ENCODE results near the gene IGFBPL1.

The IGFBPL1 gene

GRCh38 chr9:38375572-38375963 is 48.7 kb downstream of the IGFBPL1 start:
- DNase-seq = no peak

GRCh38 chr9:38374847-38375571 is 49.2 kb downstream of the IGFBPL1 start:
- no peak for DNase-seq

GRCh38 chr9:38373679-38374078 is 50.6 kb downstream of the IGFBPL1 start:
- DNase-seq = no peak

DNA sequence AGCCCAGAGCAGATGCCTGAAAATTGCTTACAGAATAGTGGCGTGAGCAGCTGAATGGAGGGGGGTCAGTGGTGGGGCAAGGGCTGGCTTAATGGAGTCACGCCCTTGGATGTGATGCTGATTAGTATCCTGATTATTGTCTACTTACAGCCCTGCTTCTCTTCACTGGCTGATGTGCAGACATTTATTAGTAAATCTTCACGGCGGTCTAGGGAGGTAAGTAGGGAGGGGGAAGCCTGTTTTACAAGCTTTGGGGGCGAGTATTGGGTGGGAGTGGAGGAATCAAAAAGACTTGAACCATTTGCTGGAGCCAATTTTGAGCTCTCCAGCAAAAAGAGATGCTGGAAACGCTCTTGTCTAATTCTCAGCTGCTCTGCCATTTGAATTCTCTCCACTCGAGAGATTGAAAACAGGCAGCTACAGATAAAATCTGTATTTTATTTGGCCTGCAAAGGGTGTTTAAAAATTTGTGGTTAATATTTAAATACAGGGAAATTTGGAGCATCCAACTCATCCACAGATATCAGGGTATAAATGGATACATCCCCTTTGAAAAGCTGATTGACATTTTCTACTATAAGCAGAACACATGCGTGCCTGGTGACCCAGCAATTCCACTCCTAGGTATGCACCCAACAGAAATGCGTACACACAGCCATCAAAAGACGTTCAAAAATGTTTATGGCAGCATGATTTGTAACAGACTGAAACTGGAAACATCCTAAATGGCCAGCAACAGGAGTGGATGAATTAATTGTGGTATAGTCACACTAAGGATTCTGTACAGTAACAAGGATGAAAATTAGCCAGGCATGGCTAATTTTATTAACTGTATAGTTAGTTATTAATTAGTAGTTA is 51.3 kb downstream of the IGFBPL1 start:
- DNase-seq = no peak

DNA sequence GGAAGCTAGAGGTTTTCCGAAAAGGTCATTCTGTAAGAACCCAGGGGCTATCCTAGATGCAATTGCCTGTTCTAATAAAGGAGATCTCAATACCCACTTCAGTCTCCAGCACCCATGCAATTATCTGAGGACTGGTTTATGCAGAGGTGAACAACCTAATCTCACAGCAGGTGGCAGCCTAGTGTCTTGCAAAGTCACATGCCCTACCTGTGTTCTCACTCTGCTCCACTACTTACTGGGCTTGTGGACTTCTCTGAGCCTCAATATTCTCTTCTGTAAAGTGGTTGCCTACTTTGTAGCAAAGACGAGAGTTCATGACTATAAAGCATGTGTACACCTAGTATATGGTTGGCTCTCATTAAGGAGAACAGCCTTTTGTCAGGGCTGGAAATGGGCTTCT is 52.8 kb downstream of the IGFBPL1 start:
- no peak for DNase-seq

- DNase-seq = no peak
Observed at GRCh38 chr9:38370176-38370575, 54.1 kb downstream of the IGFBPL1 start.

GRCh38 chr9:38368731-38369130 is 55.5 kb downstream of the IGFBPL1 start:
- no peak for DNase-seq

GRCh38 chr9:38367898-38368297 is 56.4 kb downstream of the IGFBPL1 start:
- no peak for DNase-seq

GRCh38 chr9:38363589-38363925 is 60.7 kb downstream of the IGFBPL1 start:
- no peak for DNase-seq

GRCh38 chr9:38362852-38363588 is 61.2 kb downstream of the IGFBPL1 start:
- no peak for DNase-seq

- DNase-seq = no peak
Observed at GRCh38 chr9:38361473-38361850, 62.8 kb downstream of the IGFBPL1 start.

DNA sequence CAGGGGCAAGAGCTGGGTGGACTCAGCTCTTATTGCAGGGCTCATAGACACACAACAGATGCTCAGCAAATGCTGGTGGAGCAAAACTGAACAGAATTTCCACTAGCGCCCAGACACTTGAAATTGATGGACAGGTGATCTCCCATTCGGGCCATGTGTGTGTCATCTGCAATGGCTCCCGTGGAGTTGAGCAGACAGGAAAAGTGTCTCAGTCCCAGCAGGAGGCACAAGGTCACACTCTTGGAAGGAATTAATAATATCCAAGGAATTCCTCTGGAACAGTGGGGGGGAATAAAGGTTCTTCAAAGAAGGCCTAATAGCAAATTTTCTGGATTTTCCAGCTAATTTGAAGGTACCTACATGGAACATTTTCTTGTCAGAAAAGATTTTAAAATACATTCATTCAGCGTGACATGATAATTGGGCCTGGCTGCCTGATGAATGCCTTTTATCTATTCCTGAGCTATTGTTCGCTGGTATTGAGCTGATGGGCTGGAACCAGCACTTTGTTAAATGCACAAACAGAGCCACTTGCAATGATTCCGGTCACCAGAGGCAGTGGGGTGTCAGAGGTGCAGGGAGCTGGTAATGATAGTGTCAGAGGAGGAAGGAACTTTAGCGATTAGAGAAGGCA is 63.3 kb downstream of the IGFBPL1 start:
- DNase-seq = no peak

GRCh38 chr9:38359689-38360385 is 64.4 kb downstream of the IGFBPL1 start:
- no peak for DNase-seq

DNA sequence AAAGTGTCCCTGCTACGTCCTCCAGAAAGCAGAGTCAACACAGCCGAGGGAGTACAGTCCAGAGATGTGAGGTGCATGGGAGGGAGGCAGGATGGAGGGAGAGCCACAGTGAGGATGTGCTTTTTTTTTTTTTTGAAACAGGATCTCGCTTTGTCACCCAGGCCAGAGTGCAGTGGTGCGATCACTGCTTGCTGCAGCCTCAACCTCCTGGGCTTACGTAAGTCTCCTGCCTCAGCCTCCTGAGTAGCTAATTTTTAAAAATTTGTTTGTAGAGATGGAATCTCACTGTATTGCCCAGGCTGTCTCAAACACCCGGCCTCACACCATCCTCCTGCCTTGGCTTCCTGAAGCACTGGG is 65.0 kb downstream of the IGFBPL1 start:
- no peak for DNase-seq

DNA sequence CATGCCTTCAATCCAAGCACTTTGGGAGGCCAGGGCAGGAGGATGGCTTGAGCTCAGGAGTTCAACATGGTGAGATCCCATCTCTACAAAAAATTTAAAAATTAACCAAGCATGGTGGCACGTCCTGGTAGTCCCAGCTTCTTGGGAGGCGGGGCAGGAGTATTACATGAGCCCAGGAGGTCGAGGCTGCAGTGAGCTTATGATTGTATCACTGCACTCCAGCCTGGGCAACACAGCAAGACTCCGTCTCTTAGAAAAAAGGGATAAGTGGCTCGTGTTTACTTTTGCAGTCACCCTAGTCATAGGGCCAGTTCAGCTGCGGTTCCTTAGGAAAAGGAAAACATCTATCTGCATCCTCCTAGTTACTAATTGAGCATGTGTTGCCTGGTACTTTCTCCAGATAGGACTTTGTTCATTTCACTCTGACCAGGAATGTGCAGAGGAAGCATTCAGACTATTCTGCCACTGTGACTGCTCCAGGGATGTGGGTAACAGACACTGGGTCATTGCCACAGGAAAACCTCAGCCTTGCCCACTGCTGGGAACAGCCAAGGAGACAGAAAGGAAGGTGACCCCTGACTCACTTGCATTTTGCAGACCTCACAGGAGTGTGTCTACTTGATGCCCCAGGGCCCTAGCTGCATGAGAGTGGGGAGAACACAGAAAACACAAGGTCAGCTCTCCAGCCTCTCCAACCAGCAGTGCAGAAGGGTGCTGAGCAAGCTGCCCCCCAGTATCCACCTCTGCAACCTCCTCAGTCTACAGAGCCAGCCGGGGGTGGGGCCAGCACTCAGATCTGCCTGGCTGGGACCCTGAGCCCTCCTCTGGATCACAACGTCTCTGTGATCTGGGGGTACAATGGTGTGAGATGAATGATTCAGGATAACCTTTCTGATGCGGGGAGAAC is 65.6 kb downstream of the IGFBPL1 start:
- no peak for DNase-seq

DNA sequence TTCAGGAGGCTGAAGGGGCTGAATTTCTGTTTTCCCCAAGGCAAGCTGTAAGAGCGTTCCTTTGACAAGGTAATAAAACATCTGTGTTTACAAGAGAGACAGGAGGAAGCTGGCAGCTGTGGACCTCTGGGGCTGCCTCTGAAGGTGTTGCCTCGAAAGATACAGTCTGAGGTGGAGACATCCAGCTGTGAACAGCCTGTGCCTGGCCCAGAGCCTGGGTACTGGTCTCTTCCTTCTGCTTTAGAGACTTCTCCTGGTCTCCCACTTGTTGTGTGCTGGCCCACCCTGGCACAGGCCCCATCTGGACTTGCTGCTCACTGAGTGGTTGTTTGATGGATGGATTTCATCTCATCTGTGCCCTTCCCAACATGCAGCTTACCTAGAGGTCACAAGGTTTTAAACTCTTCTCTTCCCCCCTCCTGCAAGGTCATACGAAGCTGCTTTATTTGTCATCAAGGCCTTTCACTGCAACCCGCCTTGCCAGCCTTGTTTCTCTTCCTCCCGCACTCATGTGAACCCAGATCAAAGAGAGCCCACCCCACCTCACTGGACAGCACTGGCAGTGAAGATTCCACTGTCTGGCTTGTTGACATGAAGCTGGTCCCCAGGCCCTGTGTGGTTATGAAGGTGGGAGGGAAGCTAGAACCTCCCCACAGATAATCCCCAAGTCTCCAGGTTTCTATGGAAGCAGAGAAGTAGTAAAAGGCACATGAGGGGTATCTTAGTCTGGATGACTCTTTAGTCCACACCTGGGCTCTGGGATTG is 66.7 kb downstream of the IGFBPL1 start:
- no peak for DNase-seq

DNA sequence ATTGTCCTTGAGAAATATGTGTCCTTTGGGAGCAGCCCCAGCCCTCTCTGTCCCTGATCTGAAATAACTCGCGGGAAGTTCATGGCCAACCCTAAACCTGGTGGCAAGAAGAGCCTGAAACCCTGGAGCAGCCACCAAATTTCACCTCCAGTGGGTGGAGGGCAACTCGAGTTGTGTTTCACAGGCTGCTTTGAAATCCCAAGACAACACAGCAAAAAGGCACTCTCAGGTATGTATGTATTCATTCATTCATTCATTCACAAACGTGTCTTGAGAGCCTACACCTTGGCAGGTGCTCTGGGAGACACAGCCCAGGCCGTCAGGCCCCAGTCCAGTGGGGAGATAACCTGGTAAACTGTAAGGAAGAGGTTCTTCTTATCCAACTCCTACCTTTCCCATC is 67.4 kb downstream of the IGFBPL1 start:
- DNase-seq = no peak
